Adipose tissue (tissue), 3 donors: ENCODE data around the gene RHOBTB1. TPM values are rescaled to one million over a fixed set of nuclear protein-coding genes. Genes with fewer than 3 reads are reported as not detected.
A peak's percentile ranks its signal among the peaks of the same experiment; 100 is the strongest.
"Not testable (repeated sequence)": the region's sequence is repeated elsewhere in the genome, so short reads cannot be mapped to it uniquely, and the experiment has no call there.

Source experiments
- H3K27ac ChIP-seq: one replicate; pipeline ENCODE4 v1.5.1; 2013; ENCODE audit warnings: low read depth, low read length
- WGBS, 3 donors: extraction: QIAGEN DNeasy Blood & Tissue Kit; methylation state at CpG; one replicate each; pipeline ENCODE4 v1.1.7; 2013; 5-methylcytosine and 5-hydroxymethylcytosine counted together
- polyA plus RNA-seq, 3 donors: library from polyadenylated mRNA; stranded (reverse); fragments of 200-250 nt; gene quantifications; one replicate each; pipeline ENCODE4 v1.2.3, GENCODE V29; 2013
- donor health status: healthy with polysubstance abuse.
- donor health status: Bipolar disorder and iron deficiency.
- donor health status: healthy.

The RHOBTB1 gene
- 1 to 10 TPM; 3.5 to 8.4 (median 8.2) TPM for polyA plus RNA-seq

GRCh38 chr10:60944058-60944909, at the start of gene RHOBTB1:
Gene RHOBTB1, minus strand, starts transcription at chr10:60944185. Its CDS starts 32,643 bp downstream, at chr10:60911542.
- WGBS, 3 donors: 1% methylated on average over 49 to 77 of the region's 77 CpGs
- H3K27ac ChIP-seq: peak within 1 kb of the TSS; percentile 57

DNA sequence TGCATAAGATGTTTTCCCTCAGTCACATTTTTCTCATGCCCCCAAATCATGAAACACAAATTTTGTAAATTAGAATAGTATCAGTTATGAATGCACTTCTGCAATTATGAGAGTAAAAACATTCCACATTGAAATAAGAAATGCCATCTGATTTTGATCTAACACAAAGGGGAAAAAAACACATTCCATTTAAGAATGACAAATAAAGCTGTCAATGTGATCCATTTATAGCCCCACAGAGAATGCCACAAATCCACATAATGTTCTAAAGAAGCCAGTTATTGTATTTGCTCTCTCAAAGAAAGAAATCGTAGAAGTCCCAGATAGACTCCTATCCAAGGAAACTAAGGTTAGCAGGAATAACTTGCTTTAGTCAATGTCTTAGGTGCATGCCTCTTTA, 48.7 kb upstream of the RHOBTB1 start:
- H3K27ac ChIP-seq: no peak overlapping the region
- 76 to 93% (median 78%) methylated on average over 1 of the region's 1 CpG for WGBS, 3 donors

DNA sequence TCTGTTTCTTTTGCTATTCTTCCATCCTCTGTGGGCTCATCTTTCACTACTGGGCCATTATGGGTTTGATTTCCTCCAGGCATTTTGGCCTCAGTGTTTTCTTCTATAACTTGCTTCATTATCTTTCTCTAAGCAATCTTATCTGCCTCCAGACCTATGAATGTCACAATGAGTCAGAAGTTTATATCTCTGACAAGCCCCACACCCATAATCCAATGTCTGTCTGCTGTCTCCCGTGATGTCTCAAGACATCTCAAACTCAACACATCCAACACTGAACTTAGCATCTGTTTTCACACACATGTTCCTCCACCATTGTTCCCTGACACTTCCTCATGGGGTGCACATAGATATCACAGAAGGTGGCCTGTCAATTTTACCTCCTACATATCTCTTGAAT, 46.7 kb upstream of the RHOBTB1 start:
- H3K27ac ChIP-seq: no peak overlapping the region
- 92 to 100% (median 99%) methylated on average over 1 of the region's 1 CpG for WGBS, 3 donors

DNA sequence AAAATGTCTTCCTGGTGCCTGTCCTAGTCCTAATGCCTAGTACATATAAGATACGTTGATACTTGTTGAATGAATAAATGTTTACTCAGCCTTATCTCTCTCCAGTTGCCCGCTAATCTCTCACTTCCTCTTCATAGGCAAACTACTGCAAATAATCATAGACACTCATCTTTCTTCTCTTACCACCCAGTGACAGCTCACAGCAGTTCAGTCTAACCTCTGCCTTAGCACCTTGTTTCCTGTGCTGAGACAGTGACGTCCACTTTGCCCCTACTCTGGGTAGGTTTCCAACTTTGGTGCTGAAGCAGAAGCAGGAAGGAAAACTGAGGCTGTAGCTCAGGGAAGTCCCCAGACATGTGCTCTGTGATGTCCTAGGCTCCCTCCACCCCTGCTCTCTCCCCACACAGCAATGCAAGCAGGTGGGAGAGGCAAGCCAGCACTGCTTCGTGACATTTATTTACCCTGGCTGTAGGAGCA, 45.5 kb upstream of the RHOBTB1 start:
- WGBS, 3 donors: 39 to 89% (median 58%) methylated on average over 4 of the region's 4 CpGs
- H3K27ac ChIP-seq: no peak overlapping the region

- H3K27ac ChIP-seq: no peak overlapping the region
- 38 to 79% (median 44%) methylated on average over 3 of the region's 3 CpGs for WGBS, 3 donors
Measured at GRCh38 chr10:60986791-60987190, 42.8 kb upstream of the RHOBTB1 start.

DNA sequence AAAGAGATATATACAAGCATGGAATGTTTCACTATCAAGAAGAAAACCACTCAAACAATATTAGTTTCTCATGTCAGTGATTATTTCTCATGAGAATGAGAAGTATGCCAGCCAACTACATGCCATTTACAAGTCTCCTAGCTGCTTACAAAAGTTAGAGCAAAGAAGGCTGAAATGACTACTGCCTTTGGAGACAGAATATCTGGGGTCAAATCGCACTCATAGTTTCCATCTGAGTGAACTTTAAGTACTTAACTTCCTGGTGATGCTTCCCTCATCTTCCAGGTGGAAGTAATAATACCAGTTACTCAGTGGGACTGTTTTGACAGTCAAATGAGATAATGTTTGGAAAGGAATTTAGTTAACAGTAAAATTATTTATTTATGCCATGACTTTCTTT, 42.0 kb upstream of the RHOBTB1 start:
- no peak overlapping the region for H3K27ac ChIP-seq
- 84 to 97% (median 93%) methylated on average over 1 of the region's 1 CpG for WGBS, 3 donors

DNA sequence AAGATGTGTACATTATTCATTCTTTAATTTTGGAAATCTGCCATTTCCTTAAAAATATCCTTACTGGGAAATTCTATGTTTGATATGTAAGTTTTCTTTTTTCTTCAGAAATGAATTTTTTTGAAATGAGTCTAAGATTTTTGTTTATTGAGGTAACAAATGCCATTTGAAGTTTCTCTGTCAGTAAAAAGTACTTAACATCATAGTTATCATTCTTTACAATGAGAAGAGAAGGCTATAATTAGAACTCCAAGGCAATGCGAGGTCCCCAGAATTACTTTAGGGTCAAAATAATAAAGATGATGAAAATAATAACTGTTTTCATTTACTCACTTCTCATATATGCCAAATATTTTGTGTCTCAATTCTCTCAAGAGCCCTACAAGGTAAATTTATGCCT, 37.0 kb upstream of the RHOBTB1 start:
- 83 to 88% (median 85%) methylated on average over 1 of the region's 1 CpG for WGBS, 3 donors
- no peak overlapping the region for H3K27ac ChIP-seq

- WGBS, 3 donors: 56 to 75% (median 57%) methylated on average over 3 of the region's 3 CpGs
- no peak overlapping the region for H3K27ac ChIP-seq
Measured at GRCh38 chr10:60979667-60980104, 35.7 kb upstream of the RHOBTB1 start.

DNA sequence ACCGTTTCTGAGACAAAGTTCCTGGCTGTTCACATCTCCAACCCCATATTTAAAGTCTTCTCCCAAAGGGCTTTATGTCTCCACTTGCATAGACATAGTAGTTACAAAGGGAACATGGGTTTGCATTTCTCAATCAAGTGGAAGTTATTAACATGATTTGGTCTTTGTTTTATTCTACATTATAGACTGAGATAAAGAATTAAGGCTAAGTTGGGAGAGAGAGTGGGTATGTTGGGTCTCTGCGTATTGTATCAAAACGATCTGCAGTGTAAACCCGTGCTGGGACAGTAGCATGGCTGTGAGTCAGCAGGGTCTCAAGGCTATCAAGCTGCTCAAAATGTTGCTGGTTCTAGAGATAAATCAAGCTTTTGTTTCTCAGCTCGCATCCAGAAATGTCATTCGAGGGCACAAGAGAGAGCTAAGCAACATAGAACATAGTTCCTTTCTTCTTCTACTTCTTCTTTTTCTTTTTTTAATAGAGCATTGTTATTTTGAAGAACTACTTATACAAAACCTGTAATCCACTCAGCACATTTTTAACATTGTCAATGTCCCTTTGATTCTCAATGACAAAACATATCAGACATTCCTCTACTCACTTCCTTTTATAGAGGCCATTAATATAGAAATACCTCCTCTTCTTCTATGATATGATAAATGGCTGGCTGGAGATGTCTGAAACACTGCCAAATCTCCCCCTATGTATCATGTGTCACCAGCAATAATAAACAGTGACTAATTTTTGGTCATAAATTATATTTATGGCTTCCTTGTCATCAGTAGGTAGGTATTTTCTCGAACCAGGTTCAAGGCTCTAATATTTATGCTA, 34.5 kb upstream of the RHOBTB1 start:
- H3K27ac ChIP-seq: no peak overlapping the region
- WGBS, 3 donors: 23 to 56% (median 53%) methylated on average over 7 of the region's 7 CpGs

GRCh38 chr10:60977161-60978122, 33.5 kb upstream of the RHOBTB1 start:
- 17 to 94% (median 94%) methylated on average over 2 of the region's 2 CpGs for WGBS, 3 donors
- H3K27ac ChIP-seq: no peak overlapping the region

- H3K27ac ChIP-seq: no peak overlapping the region
- 29 to 88% (median 85%) methylated on average over 2 of the region's 2 CpGs for WGBS, 3 donors
Measured at GRCh38 chr10:60976687-60977086, 32.7 kb upstream of the RHOBTB1 start.

DNA sequence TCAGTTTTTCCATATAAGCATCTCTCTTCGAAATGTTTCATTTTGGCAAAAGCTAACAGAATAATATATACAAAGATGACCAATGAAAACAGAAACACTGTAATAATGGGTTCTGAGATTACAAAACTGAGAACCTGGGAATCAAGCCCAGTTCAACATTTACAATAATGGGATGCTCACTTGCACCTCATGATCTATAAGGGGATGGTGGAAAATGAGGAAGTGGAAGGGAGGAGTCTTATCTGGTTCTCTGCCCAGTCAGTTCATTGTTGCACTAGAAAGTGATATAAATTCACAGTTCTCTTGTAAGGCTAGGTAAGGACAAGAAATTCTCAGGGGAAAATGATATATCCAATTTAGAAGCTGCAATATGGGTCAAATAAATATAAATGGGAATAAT, 31.7 kb upstream of the RHOBTB1 start:
- H3K27ac ChIP-seq: no peak overlapping the region
- 75 to 79% (median 77%) methylated on average over 1 of the region's 1 CpG for WGBS, 3 donors

DNA sequence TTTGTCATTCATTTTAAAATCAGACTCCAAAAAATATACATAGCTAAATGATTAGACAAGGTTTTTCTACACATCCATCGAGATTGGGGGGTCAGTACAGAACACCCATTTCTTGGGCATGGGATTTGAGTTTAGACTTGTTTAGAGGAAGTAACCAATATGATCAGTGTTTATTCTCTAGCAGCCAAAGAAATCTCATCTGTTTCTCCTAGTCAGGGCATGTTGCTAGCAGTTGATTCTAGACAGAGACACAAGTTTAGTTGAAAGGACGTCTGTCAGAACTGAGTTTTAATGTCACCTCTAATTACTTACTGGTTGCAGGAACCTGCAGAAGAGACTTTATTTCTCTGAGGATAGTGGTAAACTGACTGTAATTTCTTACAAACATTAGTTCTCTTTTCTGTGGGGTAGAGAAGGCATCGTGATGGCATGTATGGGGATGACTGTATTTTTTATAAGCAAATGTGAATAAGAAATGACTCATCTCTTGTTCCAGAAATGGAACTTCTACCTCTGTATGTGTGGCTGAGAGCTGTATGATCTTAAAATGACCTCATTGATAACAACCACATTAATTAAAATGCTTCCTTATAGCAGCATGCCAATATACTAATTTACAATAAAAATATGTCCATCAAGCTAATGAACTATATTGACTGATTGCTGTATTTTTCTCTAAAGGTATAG, 30.6 kb upstream of the RHOBTB1 start:
- no peak overlapping the region for H3K27ac ChIP-seq
- WGBS, 3 donors: 58 to 80% (median 79%) methylated on average over 3 of the region's 3 CpGs

- 75 to 91% (median 89%) methylated on average over 2 of the region's 2 CpGs for WGBS, 3 donors
Measured at GRCh38 chr10:60973086-60973485, 29.1 kb upstream of the RHOBTB1 start.

GRCh38 chr10:60972181-60972580, 28.2 kb upstream of the RHOBTB1 start:
- 93 to 100% (median 95%) methylated on average over 2 of the region's 2 CpGs for WGBS, 3 donors
- H3K27ac ChIP-seq: not testable (repeated sequence)

More at GRCh38 chr10:60973086-60973485, 29.1 kb upstream of the RHOBTB1 start:
- no peak overlapping the region for H3K27ac ChIP-seq

DNA sequence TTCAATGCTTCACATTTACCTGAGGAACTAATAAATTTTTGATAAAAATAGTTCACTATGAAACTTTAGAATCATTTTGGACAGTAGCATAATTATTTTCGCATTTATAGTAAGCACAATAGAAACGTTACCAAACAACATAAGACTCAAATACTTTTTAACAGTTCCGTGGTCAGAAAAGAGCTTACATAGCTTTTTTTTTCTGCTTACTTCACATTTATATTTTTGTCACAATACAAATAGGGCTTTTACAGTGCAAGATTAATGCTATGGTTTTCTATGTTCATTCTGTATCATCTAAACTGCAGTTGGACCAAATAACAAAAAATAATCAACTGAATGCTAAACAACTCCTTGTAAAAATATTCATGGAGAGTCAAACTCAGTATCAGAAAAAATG, 26.5 kb upstream of the RHOBTB1 start:
- H3K27ac ChIP-seq: no peak overlapping the region
- 79 to 92% (median 80%) methylated on average over 3 of the region's 3 CpGs for WGBS, 3 donors

DNA sequence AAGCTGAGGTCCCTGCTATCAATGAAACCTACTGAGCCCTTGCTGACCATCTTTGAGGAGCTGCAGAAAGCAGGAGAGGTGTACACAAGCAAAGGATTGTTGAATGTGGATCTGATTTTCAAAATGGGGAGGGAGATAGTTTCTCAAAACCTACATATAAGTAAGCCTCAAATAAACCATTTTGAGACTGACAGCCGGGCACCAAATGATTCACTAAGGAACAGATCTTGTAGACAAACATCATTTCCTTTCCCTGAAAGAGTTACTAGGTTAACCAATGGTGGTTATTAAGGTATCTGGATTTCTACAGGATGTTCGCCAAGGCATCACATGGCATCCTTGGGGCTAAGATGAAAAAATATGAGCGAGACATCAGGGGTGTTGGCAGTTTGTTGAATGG, 24.5 kb upstream of the RHOBTB1 start:
- 91 to 99% (median 96%) methylated on average over 3 of the region's 3 CpGs for WGBS, 3 donors
- no peak overlapping the region for H3K27ac ChIP-seq
